Measurements from ENCODE around the gene SCCPDH. TPM values are rescaled to one million over a fixed set of nuclear protein-coding genes. Genes with fewer than 3 reads are reported as not detected.
A peak's percentile ranks its signal among the peaks of the same experiment; 100 is the strongest.

The SCCPDH gene
- total and polyA plus RNA-seq, 9 of the 15 experiments (the other 6 are each of a cell fraction or from before 2014, with no cell fraction given), result 7.0 to 61.9 (median 38.3) TPM

DNA sequence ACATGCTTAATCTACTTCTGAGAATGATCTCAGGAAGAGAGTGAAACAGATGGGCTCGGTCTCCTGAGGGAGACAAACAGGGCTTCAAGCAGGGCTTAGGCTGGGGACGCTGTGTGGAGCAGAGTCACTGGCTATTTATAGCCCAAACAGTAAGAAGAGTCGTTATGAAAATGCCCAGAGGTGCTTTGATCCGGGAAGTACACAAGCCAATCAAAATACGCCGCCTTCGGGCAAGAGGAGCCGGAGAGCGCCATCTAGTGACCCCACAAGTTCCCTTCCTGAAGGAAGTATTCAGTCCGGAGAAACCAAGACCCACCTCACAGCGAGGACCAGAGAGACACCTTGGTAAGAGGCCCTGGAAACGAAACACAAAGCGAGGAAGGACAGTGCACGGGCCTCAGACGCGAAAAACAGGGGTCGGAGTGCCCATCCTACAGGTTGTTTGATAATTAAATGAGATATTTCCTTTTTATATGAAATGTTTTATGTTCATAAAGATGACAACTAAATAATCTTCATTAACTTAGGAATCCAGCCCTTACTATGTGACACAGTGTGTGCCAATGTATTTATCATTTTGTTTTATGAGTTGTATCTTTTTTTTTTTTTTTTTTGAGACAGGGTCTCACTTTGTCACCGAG is 25.0 kb upstream of the SCCPDH start (continued):
- TF ChIP-seq, protein P1, sequence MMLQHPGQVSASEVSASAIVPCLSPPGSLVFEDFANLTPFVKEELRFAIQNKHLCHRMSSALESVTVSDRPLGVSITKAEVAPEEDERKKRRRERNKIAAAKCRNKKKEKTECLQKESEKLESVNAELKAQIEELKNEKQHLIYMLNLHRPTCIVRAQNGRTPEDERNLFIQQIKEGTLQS (IDR thresholded peaks at IDR 0.05), result peak; percentile 81
- TF ChIP-seq, protein P1 (CRISPR knock-in tag; conservative IDR thresholded peaks at IDR 0.05), result no peak; the same call in 1 of the 2 replicates
- TF ChIP-seq NFIC (IDR thresholded peaks at IDR 0.05), result no peak
- TF ChIP-seq ZEB2 (IDR thresholded peaks at IDR 0.05), result peak; percentile 22; the same call in 1 of the 2 replicates
- no peak for TF ChIP-seq GABPB1 (CRISPR knock-in tag; IDR thresholded peaks at IDR 0.05)
- TF ChIP-seq BRD9 (IDR thresholded peaks at IDR 0.05; ENCODE audit: low read depth, partially characterized antibody), result peak; percentile 12
- TF ChIP-seq MCM3 (IDR thresholded peaks at IDR 0.05), result no peak
- TF ChIP-seq SMARCA5 (IDR thresholded peaks at IDR 0.05), result 0 out of 2 replicates have a peak, but pooled peaks have one; percentile 7
- peak; percentile 66 for TF ChIP-seq L3MBTL2 (IDR thresholded peaks at IDR 0.05)
- 0 out of 2 replicates have a peak, but pooled peaks have one; percentile 13 for TF ChIP-seq TEAD4 (IDR thresholded peaks at IDR 0.05; ENCODE audit: low read length)
- no peak for TF ChIP-seq TEAD4 (CRISPR knock-in tag; IDR thresholded peaks at IDR 0.05; ENCODE audit: borderline replicate concordance)
- peak in 1 of 3 experiments; percentile 43 for TF ChIP-seq YY1 (IDR thresholded peaks at IDR 0.05; ENCODE audit: borderline replicate concordance in 1 of 3, control insufficient read depth in 1 of 3, extremely low read depth in 1 of 3, insufficient read depth in 3 of 3, insufficient read length in 1 of 3, insufficient replicate concordance in 2 of 3, low read depth in 1 of 3, low read length in 2 of 3)
